Fibroblast of lung (primary cell): ENCODE measurements around the gene LGALS3. TPM values are rescaled to one million over a fixed set of nuclear protein-coding genes. Genes with fewer than 3 reads are reported as not detected.

Experiments used
- DNase-seq, 2 donors: peaks; one replicate each; pipeline versions ENCODE4 v3.0.0 to v3.0.0-alpha.2; 2010; ENCODE audit warnings: low read depth in 2 of 2
- H2AFZ ChIP-seq: 2 replicates; pipeline ENCODE4 v1.5.1; 2012; ENCODE audit warnings: low read length, control low read depth, inconsistent platforms
- H3K27ac ChIP-seq: 2 replicates; pipeline ENCODE4 v1.5.1; 2011; ENCODE audit warnings: low read length, control low read depth; ENCODE audit not compliant: insufficient read depth
- H3K27me3 ChIP-seq: 2 replicates; pipeline ENCODE4 v1.5.1; 2011; ENCODE audit warnings: mild to moderate bottlenecking, low read length; ENCODE audit not compliant: control insufficient read depth, insufficient read depth
- H3K36me3 ChIP-seq: 2 replicates; pipeline ENCODE4 v1.5.1; 2011; ENCODE audit warnings: low read length; ENCODE audit not compliant: control insufficient read depth, insufficient read depth
- H3K4me1 ChIP-seq: 2 replicates; pipeline ENCODE4 v1.5.1; 2011; ENCODE audit warnings: low read length; ENCODE audit not compliant: control insufficient read depth, insufficient read depth; ENCODE audit errors: extremely low read depth
- H3K4me2 ChIP-seq: 2 replicates; pipeline ENCODE4 v1.5.1; 2011; ENCODE audit warnings: low read length, control low read depth; ENCODE audit not compliant: insufficient read depth; ENCODE audit errors: extremely low read depth
- H3K4me3 ChIP-seq, 4 experiments: fragments of 200-600 bp in 1 of 4; sonication (generic) in 1 of 4; replicated peaks in 1 of 4; 2 replicates each; pipeline ENCODE4 v1.5.1; 2011 to 2016; ENCODE audit warnings: low read length in 4 of 4, low read depth in 3 of 4, mild to moderate bottlenecking in 3 of 4, control low read depth in 2 of 4, inconsistent platforms in 1 of 4, mixed read lengths in 1 of 4; ENCODE audit not compliant: insufficient read depth in 1 of 4; ENCODE audit errors: control extremely low read depth in 1 of 4
- H3K79me2 ChIP-seq: 2 replicates; pipeline ENCODE4 v1.5.1; 2012; ENCODE audit warnings: mild to moderate bottlenecking, low read length, inconsistent platforms; ENCODE audit not compliant: control insufficient read depth, insufficient read depth
- H3K9ac ChIP-seq: 2 replicates; pipeline ENCODE4 v1.5.1; 2011; ENCODE audit warnings: mild to moderate bottlenecking, low read length, control low read depth; ENCODE audit not compliant: insufficient read depth
- H3K9me3 ChIP-seq: 2 replicates; pipeline ENCODE4 v1.5.1; 2012; ENCODE audit warnings: low read depth, low read length; ENCODE audit not compliant: control insufficient read depth, insufficient read depth
- H4K20me1 ChIP-seq: 2 replicates; pipeline ENCODE4 v1.5.1; 2011; ENCODE audit warnings: low read length; ENCODE audit not compliant: control insufficient read depth, insufficient read depth; ENCODE audit errors: extremely low read depth
- CTCF ChIP-seq, 2 donors: IDR thresholded peaks in 1 of 2; conservative IDR thresholded peaks in 1 of 2; 1 replicate in 1 of 2; 2 replicates in 1 of 2; pipeline ENCODE4 v1.5.1; 2011 to 2012; ENCODE audit warnings: low read length in 2 of 2, control low read depth in 1 of 2, inconsistent platforms in 1 of 2, low read depth in 1 of 2, mild to moderate bottlenecking in 1 of 2
- EZH2 ChIP-seq: IDR thresholded peaks from 2 replicates; pipeline ENCODE4 v1.5.1; 2012; ENCODE audit warnings: low read length, control low read depth, mild to moderate bottlenecking; ENCODE audit errors: missing control alignments
- polyA plus RNA-seq, 2 donors: library from polyadenylated mRNA; depleted of rRNA in 1 of 2; stranded (reverse) in 1 of 2; unstranded in 1 of 2; fragments of >200 nt; gene quantifications; 2 replicates each; pipeline ENCODE4 v1.2.1, GENCODE V29; 2011 to 2012; ENCODE audit warnings: missing spikeins in 1 of 2
- total RNA-seq: library from RNA; depleted of rRNA; stranded (reverse); fragments of >200 nt; gene quantifications from 2 replicates; pipeline ENCODE4 v1.2.1, GENCODE V29; 2014

The LGALS3 gene
- total and polyA plus RNA-seq, 2 donors (not counting 1 experiment from before 2014, with no cell fraction given): 333 to 434 TPM

DNA sequence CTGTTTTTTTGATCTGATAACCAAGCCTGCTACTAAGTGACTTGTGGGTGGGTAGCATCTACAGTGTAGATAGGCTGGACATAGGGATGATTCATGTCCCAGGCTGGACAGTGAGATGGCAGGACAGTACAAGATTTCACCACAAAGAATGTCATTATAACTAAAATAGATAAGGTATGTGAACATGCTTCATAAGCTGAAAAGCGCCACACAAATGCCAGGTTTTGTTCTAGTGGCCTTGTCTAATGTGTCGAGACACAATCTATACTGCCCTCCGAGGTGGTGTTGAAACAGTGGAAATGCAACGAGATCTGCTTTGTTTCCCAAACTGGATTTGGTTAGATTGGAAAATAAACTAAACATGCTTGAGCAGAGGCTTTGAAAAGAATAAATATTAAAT lies 4.4 kb downstream of the LGALS3 start:
- peaks cover 2% of the 10 kb centered on the region for H4K20me1 ChIP-seq
- TF ChIP-seq EZH2 (no peak), CTCF (conservative IDR thresholded peaks at IDR 0.05 in 1 of 2, IDR thresholded peaks at IDR 0.05 in 1 of 2; ENCODE audit: low read depth in 1 of 2, low read length in 2 of 2) (peak; percentile 38 to 47)
- H3K9ac ChIP-seq: no peak overlapping the region
- no peaks in the 10 kb centered on the region for H3K27me3 ChIP-seq
- H3K4me1 ChIP-seq: peaks cover 26% of the 10 kb centered on the region
- peaks cover 88% of the 10 kb centered on the region for H3K79me2 ChIP-seq
- H3K36me3 ChIP-seq: no peaks in the 10 kb centered on the region
- peak overlapping the region in 2 of 4 experiments; percentile 7 to 98 for H3K4me3 ChIP-seq
- peak; percentile 48 to 68 for DNase-seq
- no peak overlapping the region for H3K27ac ChIP-seq
- H3K9me3 ChIP-seq: no peaks in the 10 kb centered on the region
- H3K4me2 ChIP-seq: peak overlapping the region; percentile 37
- H2AFZ ChIP-seq: no peak overlapping the region

DNA sequence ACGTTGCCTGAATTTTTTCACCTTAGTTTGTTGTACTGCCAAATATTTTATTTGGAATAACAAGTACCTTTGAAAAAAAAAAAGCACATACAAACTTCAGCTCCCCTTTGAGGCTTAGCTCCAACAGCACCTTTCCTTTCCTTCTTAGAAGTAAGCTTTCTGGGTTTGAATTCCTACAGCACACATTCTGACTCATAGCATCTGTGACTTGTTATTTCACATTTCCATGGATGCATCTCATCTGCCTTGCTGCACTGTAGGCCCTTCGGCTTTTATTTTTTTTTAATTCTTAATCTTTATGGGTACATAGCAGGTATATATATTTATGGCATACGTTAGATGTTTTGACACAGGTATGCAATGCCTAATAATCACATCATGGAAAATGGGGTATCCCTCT lies 7.2 kb downstream of the LGALS3 start:
- H2AFZ ChIP-seq: no peak overlapping the region
- H3K4me1 ChIP-seq: peaks cover 23% of the 10 kb centered on the region
- H3K9me3 ChIP-seq: no peaks in the 10 kb centered on the region
- H3K4me3 ChIP-seq: no peak overlapping the region
- peak overlapping the region; percentile 30 for H3K4me2 ChIP-seq
- DNase-seq: peak; percentile 50 to 77
- H3K79me2 ChIP-seq: peaks cover 81% of the 10 kb centered on the region
- H3K27me3 ChIP-seq: no peaks in the 10 kb centered on the region
- H3K27ac ChIP-seq: peak overlapping the region; percentile 50
- H3K9ac ChIP-seq: no peak overlapping the region
- TF ChIP-seq EZH2 (no peak), CTCF (conservative IDR thresholded peaks at IDR 0.05 in 1 of 2, IDR thresholded peaks at IDR 0.05 in 1 of 2; ENCODE audit: low read depth in 1 of 2, low read length in 2 of 2) (no peak)
- H3K36me3 ChIP-seq: peaks cover 16% of the 10 kb centered on the region
- peaks cover 2% of the 10 kb centered on the region for H4K20me1 ChIP-seq

GRCh38 chr14:55136885-55137786 lies 8.1 kb downstream of the LGALS3 start:
- peak; percentile 89 to 92 for DNase-seq
- Histone ChIP-seq H3K9me3 (no peaks in the 10 kb centered on the region), H2AFZ (no peak overlapping the region), H4K20me1 (peaks cover 2% of the 10 kb centered on the region), H3K4me3 (peak overlapping the region in 3 of 4 experiments; percentile 16 to 46 (median 34)), H3K9ac (peak overlapping the region; percentile 47), H3K27me3 (no peaks in the 10 kb centered on the region), H3K4me1 (peaks cover 19% of the 10 kb centered on the region), H3K79me2 (peaks cover 74% of the 10 kb centered on the region), H3K4me2 (peak overlapping the region; percentile 85), H3K27ac (peak overlapping the region; percentile 87), H3K36me3 (peaks cover 20% of the 10 kb centered on the region)
- TF ChIP-seq EZH2: no peak
- peak in 1 of 2 donors; percentile 35 for TF ChIP-seq CTCF (conservative IDR thresholded peaks at IDR 0.05 in 1 of 2, IDR thresholded peaks at IDR 0.05 in 1 of 2; ENCODE audit: low read depth in 1 of 2, low read length in 2 of 2)
